HG02981 (cell line): Measurements from ENCODE around the gene SYT12.
"Not testable (repeated sequence)": the region's sequence is repeated elsewhere in the genome, so short reads cannot be mapped to it uniquely, and the experiment has no call there.

Experiments used
- ATAC-seq: cut with Tn5 transposase; IDR thresholded peaks from one replicate; pipeline ENCODE4 v1.9.1; 2021; ENCODE audit warnings: mild to moderate bottlenecking, moderate library complexity; ENCODE audit not compliant: unreplicated experiment

SYT12 gene, protein sequence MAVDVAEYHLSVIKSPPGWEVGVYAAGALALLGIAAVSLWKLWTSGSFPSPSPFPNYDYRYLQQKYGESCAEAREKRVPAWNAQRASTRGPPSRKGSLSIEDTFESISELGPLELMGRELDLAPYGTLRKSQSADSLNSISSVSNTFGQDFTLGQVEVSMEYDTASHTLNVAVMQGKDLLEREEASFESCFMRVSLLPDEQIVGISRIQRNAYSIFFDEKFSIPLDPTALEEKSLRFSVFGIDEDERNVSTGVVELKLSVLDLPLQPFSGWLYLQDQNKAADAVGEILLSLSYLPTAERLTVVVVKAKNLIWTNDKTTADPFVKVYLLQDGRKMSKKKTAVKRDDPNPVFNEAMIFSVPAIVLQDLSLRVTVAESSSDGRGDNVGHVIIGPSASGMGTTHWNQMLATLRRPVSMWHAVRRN

GRCh38 chr11:67022961-67023956, at the start of gene SYT12:
TSS of gene SYT12 (plus strand) at chr11:67023134. CDS start at chr11:67030145, 7,011 bp downstream.
- no peak for ATAC-seq

DNA sequence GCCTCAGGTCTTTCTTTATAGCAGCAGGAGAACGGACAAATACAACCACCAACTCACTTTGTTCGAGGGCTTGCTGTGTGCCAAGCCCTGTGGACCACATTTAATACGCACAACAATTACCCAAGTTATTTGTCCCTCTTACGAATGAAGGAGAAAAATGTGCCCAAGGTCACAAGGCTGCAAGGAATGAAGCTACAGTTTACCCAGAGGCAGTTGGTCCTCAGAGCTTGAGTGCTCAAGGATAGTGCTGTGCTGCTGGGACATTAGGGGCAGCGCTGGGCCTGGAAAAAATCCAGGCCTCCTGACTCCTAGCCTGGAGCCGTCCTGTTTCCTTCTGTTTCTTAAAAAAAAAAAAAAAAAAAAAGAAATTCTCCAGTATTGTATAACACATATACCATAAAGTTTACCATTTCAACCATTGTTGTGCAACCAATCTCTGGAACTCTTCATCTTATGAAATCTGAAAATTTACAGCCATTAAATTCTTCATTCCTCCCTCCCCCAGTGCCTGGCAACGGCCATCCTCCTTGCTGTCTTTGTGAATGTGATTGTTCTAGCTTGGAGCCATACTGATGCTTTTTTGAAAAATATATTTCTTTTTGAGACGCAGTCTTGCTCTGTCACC, 48.9 kb upstream of the SYT12 start:
- ATAC-seq = no peak

GRCh38 chr11:66974724-66975404, 48.1 kb upstream of the SYT12 start, which contains the start of gene C11orf86:
TSS of gene C11orf86 (plus strand) at chr11:66975304. CDS start at chr11:66975363, 59 bp downstream.
- no peak for ATAC-seq

DNA sequence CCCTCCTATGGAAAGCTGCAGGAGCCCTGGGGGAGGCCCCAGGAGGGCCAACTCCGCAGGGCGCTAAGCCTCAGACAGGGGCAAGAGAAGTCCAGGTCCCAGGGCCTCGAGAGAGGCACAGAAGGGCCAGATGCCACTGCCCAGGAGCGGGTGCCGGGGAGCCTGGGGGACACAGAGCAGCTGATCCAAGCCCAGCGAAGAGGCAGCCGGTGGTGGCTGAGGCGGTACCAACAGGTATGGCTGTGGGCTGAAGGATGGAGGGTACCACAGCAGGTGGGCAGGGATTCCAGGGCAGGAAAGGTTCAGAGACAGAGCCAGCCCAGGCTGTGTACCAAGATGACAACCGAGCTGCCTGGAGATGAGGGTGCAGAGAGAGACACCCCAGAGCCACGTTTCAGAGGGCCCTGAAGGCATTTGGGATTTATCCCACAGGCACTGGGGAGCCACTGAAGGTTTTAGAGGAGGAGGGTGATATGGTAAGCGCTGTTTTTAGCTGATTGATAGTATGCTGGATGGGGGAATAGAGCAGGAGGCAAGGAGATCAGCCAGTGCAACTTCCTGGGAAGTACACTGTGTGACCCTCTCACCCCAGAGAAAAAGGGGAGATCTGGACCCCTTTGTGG, 47.4 kb upstream of the SYT12 start:
- ATAC-seq = no peak

DNA sequence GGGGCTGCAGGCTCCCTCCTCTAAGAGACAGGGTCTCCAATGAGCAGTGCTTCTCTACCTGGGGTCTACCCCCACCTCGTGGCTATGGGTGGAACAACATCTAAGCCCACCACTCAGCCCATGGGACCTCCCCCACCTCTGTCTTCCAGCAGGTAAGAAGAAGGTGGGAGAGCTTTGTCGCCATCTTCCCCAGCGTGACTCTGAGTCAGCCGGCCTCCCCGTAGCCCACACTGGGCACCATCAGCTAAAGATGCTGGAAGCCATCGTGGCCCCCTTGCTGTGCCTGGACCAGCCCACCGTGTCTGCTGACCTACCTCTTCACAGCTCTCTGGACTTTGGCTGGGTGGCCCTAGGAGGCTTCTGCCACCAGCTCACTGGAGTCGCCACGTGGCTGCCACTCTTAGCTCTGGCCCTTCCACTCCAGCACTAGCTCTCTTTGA, 46.9 kb upstream of the SYT12 start:
- no peak for ATAC-seq

DNA sequence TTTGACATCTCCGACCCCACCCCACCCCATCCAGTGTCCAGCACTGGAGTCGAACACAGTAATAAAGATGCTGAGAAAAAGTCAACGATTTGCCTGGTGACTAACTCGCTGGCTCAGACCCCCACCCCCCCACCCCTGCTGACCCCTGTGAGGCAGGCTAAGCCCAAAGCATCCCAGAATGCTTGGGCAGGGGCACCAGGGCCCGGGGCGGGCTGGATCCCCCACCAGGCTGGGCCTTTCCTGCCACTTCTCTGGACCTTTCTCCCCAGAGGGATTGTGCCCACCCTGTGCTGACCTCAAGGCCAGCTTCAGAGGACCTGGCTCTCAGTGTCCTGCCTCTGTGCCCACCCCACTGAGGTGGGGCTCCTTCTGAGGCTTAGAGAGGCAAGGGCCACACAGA, 46.0 kb upstream of the SYT12 start:
- no peak for ATAC-seq

GRCh38 chr11:66978229-66978628, 44.7 kb upstream of the SYT12 start:
- ATAC-seq = no peak

GRCh38 chr11:66978717-66979116, 44.2 kb upstream of the SYT12 start:
- ATAC-seq = no peak

DNA sequence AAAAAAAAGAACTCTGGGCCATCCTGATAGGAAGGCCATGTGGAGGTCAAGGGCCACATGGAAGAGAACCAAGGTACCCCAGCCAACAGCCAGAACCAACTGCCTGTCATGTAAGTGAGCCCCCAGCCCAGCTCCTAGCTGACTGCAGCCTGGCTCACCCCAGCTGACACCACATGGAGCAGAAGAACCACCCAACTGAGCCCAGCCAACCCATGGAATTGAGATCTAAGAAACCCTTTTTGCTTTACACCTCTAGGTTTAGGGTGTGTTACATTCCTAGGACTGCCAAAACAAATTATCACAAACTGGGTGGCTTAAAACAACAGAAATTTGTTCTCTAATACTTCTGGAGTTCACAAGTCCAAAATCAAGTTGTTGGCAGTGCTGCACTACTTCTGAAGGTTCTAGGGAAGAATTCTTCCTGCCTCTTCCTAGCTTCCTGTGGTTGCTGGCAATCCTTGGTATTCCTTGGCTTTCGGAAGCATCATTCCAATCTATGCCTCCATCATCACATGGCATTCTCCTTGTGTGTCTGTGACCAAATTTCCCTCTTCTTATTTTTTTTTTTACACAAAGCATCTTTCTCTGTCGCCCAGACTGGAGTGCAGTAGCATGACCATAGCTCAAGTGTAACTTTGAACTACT, 43.5 kb upstream of the SYT12 start:
- no peak for ATAC-seq

DNA sequence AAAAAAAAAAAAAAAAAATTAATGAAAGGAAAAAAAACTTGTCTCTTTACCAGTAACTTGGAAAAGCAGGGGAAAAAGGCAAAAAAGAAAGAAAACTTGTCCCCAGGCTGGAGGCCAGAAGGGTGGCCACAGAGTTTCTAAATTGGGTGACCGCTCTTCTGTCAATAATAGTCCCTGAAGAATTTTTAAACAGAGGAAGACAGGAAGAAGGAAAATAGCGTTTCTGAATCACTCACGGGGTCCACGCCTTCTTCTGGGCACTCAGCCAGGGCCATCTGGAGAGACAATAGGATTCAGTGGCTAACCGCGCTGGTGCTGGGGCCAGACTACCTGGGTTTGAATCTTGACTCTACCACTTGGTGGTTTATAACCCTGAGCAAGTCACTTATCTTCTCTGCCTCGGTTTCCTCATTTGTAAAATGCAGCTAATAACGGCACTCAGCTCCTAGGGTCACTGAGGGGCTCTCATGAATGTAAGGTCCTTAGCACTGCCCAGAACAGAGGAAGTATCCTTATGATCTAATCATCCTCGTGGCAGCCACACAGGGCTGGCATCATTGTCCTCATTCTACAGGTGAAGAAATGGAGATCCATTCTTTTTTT, 40.9 kb upstream of the SYT12 start:
- ATAC-seq = no peak

DNA sequence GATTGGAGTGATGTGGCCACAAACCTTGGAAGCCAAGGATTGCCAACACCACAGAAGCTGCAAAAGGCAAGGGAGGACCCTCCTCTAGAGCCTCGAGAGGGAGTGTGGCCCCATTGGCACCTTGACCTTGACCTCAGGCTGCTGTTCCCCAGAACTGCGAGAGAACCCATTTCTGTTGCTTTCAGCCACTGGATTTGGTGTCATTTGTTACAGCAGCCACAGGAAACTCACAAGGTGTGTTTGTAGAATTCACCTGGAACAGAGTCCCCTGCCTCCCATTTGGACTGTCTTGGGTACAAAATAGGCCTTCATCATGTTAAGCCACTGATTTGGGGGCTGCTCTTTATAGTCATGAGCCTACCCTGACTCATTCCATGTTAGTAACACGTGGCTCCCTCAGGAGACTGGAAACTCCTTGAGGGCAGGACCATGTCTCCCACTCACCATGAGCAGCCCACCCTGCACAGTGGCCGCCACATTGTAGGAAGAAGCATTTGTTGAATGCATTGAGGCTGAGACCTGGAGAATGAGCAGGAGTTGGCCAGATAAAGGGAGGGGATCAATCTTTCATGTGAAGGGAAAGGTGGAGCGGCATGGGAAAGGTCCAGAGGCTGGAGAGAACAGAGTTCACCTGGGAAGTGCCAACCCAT, 39.5 kb upstream of the SYT12 start:
- ATAC-seq = no peak

DNA sequence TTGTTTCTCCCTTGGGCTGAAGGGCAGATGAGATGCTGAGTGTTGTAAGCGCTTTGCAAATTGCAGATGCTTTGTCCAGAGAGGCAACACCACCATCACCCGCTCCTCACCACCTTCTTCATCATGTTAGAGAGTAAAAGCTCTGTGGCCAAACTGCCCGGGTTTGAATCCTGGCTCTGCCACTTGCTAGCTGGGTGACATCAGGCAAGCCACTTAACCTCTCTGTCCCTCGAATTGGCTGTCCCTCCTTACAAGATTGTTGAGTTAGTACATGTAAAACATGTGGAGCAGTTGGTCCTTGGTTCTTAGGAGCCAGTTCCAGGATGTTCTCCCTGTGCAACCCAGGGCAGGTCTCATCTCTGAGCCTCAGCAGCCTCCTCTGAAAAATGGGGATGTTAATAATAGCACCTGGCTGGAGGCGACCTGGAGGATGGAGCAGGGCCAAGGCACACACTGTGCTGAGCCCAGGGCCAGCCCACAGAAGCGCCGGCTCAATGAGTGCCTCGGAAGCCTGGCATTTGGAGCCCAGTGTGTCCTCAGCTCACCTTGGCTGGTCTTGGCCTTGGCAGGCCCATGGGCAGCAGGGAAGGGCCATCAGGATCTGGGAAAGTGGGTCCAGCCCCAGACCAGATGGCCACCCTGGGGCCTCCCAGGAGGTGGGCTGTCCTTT, 37.3 kb upstream of the SYT12 start:
- ATAC-seq = no peak

GRCh38 chr11:66986178-66986545, 36.8 kb upstream of the SYT12 start:
- ATAC-seq = no peak

GRCh38 chr11:66987158-66987620, 35.7 kb upstream of the SYT12 start:
- ATAC-seq = no peak

DNA sequence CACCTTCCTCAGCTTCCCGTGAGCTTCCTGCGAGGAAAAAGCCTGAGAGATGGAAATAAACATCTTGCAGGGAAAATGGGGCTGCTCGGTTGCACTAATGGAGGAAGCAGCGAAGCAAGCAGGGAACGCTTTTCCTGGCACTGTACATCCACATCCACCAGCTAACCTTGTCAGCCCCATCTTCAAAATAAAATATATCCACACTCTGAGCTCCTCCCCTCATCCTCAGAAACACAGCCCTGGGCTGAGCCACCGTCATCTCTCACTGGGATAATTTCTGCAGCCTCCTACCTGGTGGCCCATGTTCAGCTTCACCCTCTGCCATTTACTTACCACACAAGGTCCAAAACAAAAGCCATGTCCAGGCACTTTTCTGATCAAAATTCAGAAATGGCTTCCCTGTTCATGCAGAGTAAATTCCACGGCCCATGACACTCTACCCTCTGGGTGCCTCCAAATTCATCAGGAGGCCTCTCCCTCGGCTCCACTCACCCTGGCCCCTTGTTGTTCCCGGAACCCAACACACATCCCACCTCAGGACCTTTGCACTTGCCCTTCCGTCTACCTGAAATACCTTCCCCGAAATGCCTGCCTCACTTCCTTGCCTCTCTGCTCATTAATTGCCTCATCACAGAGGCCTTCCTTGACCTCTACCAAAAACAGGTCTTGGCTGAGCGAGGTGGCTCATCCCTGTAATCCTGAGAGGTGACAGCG, 34.9 kb upstream of the SYT12 start:
- ATAC-seq = no peak

- ATAC-seq = not testable (repeated sequence)
Measured at GRCh38 chr11:66988741-66989140, 34.2 kb upstream of the SYT12 start.

DNA sequence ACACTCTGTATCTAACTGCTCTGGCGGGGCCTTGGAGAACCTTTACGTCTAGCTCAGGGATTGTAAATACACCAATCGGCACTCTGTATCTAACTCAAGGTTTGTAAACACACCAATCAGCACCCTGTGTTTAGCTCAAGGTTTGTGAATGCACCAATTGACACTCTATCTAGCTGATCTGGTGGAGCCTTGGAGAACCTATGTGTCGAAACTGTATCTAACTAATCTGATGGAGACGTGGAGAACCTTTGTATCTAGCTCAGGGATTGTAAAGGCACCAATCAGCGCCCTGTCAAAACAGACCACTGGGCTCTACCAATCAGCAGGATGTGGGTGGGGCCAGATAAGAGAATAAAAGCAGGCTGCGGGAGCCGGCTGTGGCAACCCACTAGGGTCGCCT, 33.6 kb upstream of the SYT12 start:
- not testable (repeated sequence) for ATAC-seq
